Activated naive CD8-positive, alpha-beta T cell (primary cell): ENCODE results near the gene AMPH.
"Not testable (repeated sequence)": the region's sequence is repeated elsewhere in the genome, so short reads cannot be mapped to it uniquely, and the experiment has no call there.

Experiments
- H3K27ac Mint-ChIP-seq: one replicate; pipeline ENCODE4 v1.8.0; 2021; ENCODE audit warnings: mixed read lengths
- H3K27me3 Mint-ChIP-seq: one replicate; pipeline ENCODE4 v1.8.0; 2021; ENCODE audit warnings: mixed read lengths
- H3K36me3 Mint-ChIP-seq: one replicate; pipeline ENCODE4 v1.8.0; 2021; ENCODE audit warnings: mixed read lengths
- H3K4me1 Mint-ChIP-seq: one replicate; pipeline ENCODE4 v1.8.0; 2021; ENCODE audit warnings: low read depth, mixed read lengths
- H3K4me3 Mint-ChIP-seq: one replicate; pipeline ENCODE4 v1.8.0; 2021; ENCODE audit warnings: mild to moderate bottlenecking, mixed read lengths
- H3K9me3 Mint-ChIP-seq: one replicate; pipeline ENCODE4 v1.8.0; 2021; ENCODE audit warnings: low read depth, mixed read lengths

The AMPH gene

GRCh38 chr7:38393874-38394273 lies 237.3 kb downstream of the AMPH start:
- H3K9me3 Mint-ChIP-seq: no peaks in the 10 kb centered on the region

DNA sequence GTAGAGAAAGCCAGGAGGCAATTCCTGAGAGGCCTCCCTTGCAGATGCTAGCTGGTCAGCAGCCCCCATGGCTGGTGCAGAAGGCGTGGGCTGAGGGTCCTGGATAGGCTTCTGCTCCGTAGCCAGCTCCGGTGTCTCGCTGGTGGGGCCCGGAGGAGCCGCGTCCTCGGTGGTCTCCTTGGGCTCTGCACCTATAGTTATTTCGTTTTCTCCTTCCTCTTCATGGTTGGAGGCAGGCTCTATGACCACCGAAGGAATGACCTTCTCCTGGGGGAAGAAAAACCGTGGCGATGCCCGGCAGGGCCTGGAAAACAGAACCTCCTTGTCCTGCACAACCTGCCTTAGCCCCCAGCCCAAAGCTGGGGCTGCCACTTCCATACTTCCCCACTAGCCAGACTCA lies 239.4 kb downstream of the AMPH start:
- H3K27ac Mint-ChIP-seq: no peak overlapping the region
- H3K36me3 Mint-ChIP-seq: no peaks in the 10 kb centered on the region
- peaks cover 1% of the 10 kb centered on the region for H3K4me1 Mint-ChIP-seq
- no peaks in the 10 kb centered on the region for H3K27me3 Mint-ChIP-seq
- no peaks in the 10 kb centered on the region for H3K9me3 Mint-ChIP-seq
- no peak overlapping the region for H3K4me3 Mint-ChIP-seq

More at GRCh38 chr7:38393874-38394273, 237.3 kb downstream of the AMPH start:
- no peaks in the 10 kb centered on the region for H3K36me3 Mint-ChIP-seq
- peaks cover 1% of the 10 kb centered on the region for H3K4me1 Mint-ChIP-seq
- H3K4me3 Mint-ChIP-seq: no peak overlapping the region
- no peak overlapping the region for H3K27ac Mint-ChIP-seq
- H3K27me3 Mint-ChIP-seq: no peaks in the 10 kb centered on the region

DNA sequence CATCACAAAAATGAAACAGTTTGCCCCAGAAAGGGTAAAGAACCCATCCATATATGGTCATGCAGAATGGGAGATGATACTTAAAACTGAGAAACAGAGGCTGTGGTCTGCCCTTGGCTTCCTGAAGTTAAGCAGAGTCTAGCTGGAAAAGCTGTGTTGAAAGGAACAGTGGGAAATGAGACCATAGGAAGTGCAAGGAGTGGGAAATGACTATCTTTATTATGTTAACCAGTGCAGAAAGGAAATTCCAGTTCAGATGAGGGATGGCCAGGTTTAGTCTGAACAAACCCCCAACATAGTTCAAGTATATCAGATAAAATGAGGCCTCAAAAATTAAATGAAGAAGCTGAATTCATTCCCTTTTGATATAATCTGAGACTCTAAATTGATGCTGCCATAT lies 245.5 kb downstream of the AMPH start:
- H3K4me3 Mint-ChIP-seq: no peak overlapping the region
- H3K4me1 Mint-ChIP-seq: peaks cover under 1% of the 10 kb centered on the region
- no peak overlapping the region for H3K27ac Mint-ChIP-seq
- H3K27me3 Mint-ChIP-seq: no peaks in the 10 kb centered on the region
- no peaks in the 10 kb centered on the region for H3K36me3 Mint-ChIP-seq
- H3K9me3 Mint-ChIP-seq: no peaks in the 10 kb centered on the region

- H3K4me3 Mint-ChIP-seq: no peak overlapping the region
These were observed 247.9 kb downstream of the AMPH start for GRCh38 chr7:38383281-38383680.

DNA sequence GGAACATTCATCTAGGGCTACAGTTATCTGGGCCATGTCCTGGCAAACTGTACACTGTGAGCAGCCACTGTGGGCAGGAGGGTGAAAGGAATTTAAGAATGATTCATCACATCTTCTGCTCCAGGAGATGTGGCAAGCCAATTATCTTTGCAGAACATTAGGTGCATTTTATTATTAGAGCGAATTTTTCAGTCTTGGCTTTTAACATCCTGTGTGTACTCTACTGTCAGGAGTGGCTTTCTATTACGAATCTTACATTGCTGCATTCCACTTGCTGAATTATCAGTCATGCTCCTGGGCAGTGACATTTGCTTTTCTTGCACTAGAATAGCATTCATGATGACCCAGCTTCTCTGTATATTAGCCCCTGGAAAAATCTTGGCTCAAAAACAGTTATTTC lies 248.5 kb downstream of the AMPH start:
- H3K27me3 Mint-ChIP-seq: no peaks in the 10 kb centered on the region
- H3K27ac Mint-ChIP-seq: no peak overlapping the region
- H3K9me3 Mint-ChIP-seq: no peaks in the 10 kb centered on the region
- H3K4me3 Mint-ChIP-seq: no peak overlapping the region
- no peaks in the 10 kb centered on the region for H3K36me3 Mint-ChIP-seq
- no peaks in the 10 kb centered on the region for H3K4me1 Mint-ChIP-seq

More at GRCh38 chr7:38383281-38383680, 247.9 kb downstream of the AMPH start:
- no peaks in the 10 kb centered on the region for H3K4me1 Mint-ChIP-seq
- no peak overlapping the region for H3K27ac Mint-ChIP-seq
- no peaks in the 10 kb centered on the region for H3K27me3 Mint-ChIP-seq
- no peaks in the 10 kb centered on the region for H3K36me3 Mint-ChIP-seq
- H3K9me3 Mint-ChIP-seq: no peaks in the 10 kb centered on the region

DNA sequence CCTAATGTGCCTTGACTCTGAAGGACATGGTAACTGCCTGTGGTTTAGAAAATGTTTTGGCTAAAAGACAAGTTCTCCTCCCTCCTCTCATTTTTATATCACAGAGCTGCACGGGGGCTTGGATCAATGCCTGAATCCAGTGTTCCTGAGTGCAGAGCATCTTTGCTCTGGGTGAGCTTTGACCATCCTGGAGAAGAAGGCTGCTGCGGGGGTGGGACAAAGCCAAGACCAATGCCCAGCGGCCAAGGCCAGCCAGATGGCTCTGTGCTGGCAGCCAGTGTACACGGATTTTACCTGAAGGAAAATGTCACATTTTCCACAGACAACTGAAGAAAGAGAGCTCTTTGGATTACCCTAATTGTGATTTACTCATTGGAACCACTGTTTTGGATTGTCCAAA lies 255.7 kb downstream of the AMPH start:
- Mint-ChIP-seq H3K4me1 (peaks cover 18% of the 10 kb centered on the region), H3K36me3 (no peaks in the 10 kb centered on the region), H3K27me3 (no peaks in the 10 kb centered on the region), H3K9me3 (no peaks in the 10 kb centered on the region), H3K27ac (no peak overlapping the region), H3K4me3 (no peak overlapping the region)

GRCh38 chr7:38374507-38374906 lies 256.7 kb downstream of the AMPH start:
- no peak overlapping the region for H3K27ac Mint-ChIP-seq
- no peak overlapping the region for H3K4me3 Mint-ChIP-seq
- peaks cover 26% of the 10 kb centered on the region for H3K4me1 Mint-ChIP-seq
- H3K36me3 Mint-ChIP-seq: no peaks in the 10 kb centered on the region
- H3K9me3 Mint-ChIP-seq: no peaks in the 10 kb centered on the region
- H3K27me3 Mint-ChIP-seq: no peaks in the 10 kb centered on the region

GRCh38 chr7:38373155-38373554 lies 258.0 kb downstream of the AMPH start:
- Mint-ChIP-seq H3K27me3 (no peaks in the 10 kb centered on the region), H3K27ac (peak overlapping the region; percentile 22), H3K4me1 (peaks cover 37% of the 10 kb centered on the region), H3K9me3 (no peaks in the 10 kb centered on the region), H3K36me3 (no peaks in the 10 kb centered on the region), H3K4me3 (no peak overlapping the region)

DNA sequence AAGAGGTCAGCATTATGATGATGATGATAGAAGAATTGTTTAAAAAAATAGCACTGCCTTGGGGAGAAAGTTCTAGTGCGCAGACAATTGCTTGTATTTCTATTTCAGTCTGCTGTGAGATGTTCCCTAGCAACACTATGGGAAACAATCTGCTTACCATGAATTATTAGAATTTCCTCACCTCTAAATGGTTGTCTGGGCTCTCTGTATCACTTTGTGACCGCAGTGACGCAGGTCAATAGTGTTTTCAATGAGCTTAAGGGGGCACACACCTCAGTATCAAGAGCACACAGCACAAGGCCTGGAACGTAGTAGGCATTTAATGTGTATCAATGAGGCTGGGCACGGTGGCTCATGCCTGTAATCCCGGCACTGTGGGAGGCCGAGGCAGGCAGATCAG lies 258.9 kb downstream of the AMPH start:
- Mint-ChIP-seq H3K27ac (peak overlapping the region; percentile 56), H3K9me3 (no peaks in the 10 kb centered on the region), H3K4me1 (peaks cover 46% of the 10 kb centered on the region), H3K4me3 (no peak overlapping the region), H3K36me3 (no peaks in the 10 kb centered on the region), H3K27me3 (no peaks in the 10 kb centered on the region)

DNA sequence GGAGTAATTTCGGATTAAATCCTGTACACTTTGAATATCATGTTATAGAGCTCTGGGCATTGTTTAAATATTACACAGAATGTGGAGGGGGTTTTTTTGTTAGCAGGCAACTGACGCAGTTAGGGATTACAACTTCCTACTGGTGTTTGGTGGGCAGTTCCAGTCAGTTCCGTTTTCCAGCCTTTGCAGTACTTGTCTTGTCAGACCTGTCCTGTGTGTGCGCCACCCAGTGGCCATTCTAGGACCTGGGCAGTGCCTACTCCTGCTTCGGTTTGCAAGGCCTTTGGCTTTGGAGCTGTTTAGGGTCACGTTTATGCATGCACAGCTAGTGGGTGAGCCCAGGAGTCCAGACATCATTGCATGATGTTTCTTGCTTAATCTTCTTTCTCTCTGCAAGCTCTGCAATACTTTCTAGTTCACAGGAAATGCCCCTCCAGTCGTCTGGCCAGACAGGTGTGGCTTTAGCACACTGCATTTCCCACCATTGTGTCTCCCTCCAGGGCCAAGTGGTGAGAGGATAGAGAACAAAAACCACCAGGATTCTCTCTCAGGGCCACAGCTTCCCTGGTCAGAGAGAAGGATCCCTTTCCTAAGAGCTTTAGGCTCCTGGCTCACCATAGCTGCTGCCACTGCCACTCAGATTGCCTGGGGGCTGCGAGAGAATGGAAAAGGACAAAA lies 261.2 kb downstream of the AMPH start:
- H3K27me3 Mint-ChIP-seq: no peaks in the 10 kb centered on the region
- H3K4me3 Mint-ChIP-seq: peak overlapping the region; percentile 42
- H3K9me3 Mint-ChIP-seq: no peaks in the 10 kb centered on the region
- peak overlapping the region; percentile 83 for H3K27ac Mint-ChIP-seq
- peaks cover 64% of the 10 kb centered on the region for H3K4me1 Mint-ChIP-seq
- H3K36me3 Mint-ChIP-seq: no peaks in the 10 kb centered on the region

DNA sequence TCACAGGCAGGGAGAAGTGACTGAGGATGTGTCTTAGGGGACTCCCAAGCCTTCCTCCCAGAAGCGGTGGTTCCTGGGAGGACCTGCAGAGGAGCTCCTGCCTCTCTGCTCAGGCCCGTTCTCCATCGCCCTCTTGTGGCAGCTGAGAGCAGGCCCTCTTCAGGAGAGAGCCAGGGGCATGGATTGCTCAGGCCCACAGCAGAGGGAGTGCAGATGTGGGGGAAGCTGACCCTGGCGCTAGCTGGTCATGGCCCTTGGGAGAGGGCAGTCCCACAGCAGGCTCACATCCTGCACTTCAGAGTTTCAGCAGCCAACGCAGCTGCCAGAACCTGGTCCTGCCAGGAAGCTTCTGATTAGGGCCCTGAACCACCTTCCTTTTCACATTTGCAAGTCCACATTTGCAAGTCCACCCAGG lies 263.0 kb downstream of the AMPH start:
- Mint-ChIP-seq H3K9me3 (no peaks in the 10 kb centered on the region), H3K36me3 (no peaks in the 10 kb centered on the region), H3K27ac (peak overlapping the region; percentile 93), H3K27me3 (no peaks in the 10 kb centered on the region), H3K4me3 (peak overlapping the region; percentile 77), H3K4me1 (peaks cover 74% of the 10 kb centered on the region)

GRCh38 chr7:38367301-38367890 lies 263.8 kb downstream of the AMPH start:
- no peaks in the 10 kb centered on the region for H3K9me3 Mint-ChIP-seq
- no peaks in the 10 kb centered on the region for H3K27me3 Mint-ChIP-seq
- H3K4me3 Mint-ChIP-seq: peak overlapping the region; percentile 77
- H3K36me3 Mint-ChIP-seq: no peaks in the 10 kb centered on the region
- H3K27ac Mint-ChIP-seq: peak overlapping the region; percentile 93
- H3K4me1 Mint-ChIP-seq: peaks cover 82% of the 10 kb centered on the region

DNA sequence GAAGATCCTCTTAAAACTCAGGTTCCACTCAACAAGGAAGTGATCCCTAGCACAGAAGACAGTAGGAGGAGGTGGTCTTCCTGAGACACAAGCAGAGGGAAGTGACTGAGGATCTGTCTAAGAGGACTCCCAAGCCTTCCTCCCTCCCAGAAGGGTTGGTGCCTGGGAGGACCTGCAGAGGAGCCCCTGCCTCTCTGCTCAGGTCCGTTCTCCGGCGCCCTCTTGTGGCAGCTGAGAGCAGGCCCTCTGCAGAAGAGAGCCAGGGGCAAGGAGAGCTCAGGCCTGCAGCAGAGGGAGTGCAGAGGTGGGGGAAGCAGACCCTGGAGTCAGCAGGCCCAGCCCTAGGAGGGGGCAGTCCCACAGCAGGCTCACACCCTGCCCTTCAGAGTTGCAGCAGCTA lies 267.8 kb downstream of the AMPH start:
- H3K4me1 Mint-ChIP-seq: peaks cover 82% of the 10 kb centered on the region
- peak overlapping the region; percentile 86 for H3K4me3 Mint-ChIP-seq
- peak overlapping the region; percentile 91 for H3K27ac Mint-ChIP-seq
- H3K36me3 Mint-ChIP-seq, H3K9me3 Mint-ChIP-seq, H3K27me3 Mint-ChIP-seq: not testable (repeated sequence)

GRCh38 chr7:38362611-38363237 lies 268.4 kb downstream of the AMPH start:
- Mint-ChIP-seq H3K27ac (peak overlapping the region; percentile 91), H3K4me3 (peak overlapping the region; percentile 86), H3K4me1 (peaks cover 81% of the 10 kb centered on the region)
- H3K9me3 Mint-ChIP-seq, H3K27me3 Mint-ChIP-seq, H3K36me3 Mint-ChIP-seq: not testable (repeated sequence)

DNA sequence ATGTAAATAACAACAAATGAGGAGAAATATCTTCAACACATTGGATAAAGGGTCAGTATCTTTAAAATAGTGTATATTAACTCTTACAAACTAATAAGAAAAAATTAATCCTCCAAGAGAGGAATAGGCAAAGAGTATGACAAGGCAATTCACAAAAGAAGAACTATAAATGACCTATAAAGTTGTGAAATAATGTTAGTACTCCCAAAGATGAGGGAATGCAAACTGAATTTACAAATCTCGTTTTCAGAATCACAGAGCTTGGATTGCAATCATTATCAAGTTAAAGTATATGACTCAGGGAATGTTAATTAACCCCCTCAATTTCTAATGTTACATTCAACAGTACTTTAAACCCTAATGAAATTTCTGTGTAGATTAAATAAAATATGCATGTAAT lies 270.4 kb downstream of the AMPH start:
- Mint-ChIP-seq H3K27me3 (no peaks in the 10 kb centered on the region), H3K27ac (peak overlapping the region; percentile 95), H3K4me1 (peaks cover 81% of the 10 kb centered on the region), H3K9me3 (no peaks in the 10 kb centered on the region), H3K4me3 (peak overlapping the region; percentile 93), H3K36me3 (no peaks in the 10 kb centered on the region)
